Stimulated activated CD8-positive, alpha-beta memory T cell treated with anti-CD3 and anti-CD28 coated beads, Interleukin-15, amount 100 ng/mL, for 1 hour (primary cell): ENCODE data around the gene PLEKHN1.
"Not testable (repeated sequence)": the region's sequence is repeated elsewhere in the genome, so short reads cannot be mapped to it uniquely, and the experiment has no call there.

Experiments
- DNase-seq: peaks from one replicate; pipeline ENCODE4 v3.0.0-alpha.2; 2020; ENCODE audit warnings: low read depth

PLEKHN1 gene

GRCh38 chr1:995665-996633 lies 29.7 kb downstream of the PLEKHN1 start:
- no peak for DNase-seq

- no peak for DNase-seq
Observed at GRCh38 chr1:996851-997712, 30.8 kb downstream of the PLEKHN1 start.

- DNase-seq, result no peak
Observed at GRCh38 chr1:997713-997992, 31.4 kb downstream of the PLEKHN1 start.

- DNase-seq, result no peak
Observed at GRCh38 chr1:997993-998744, 31.9 kb downstream of the PLEKHN1 start.

GRCh38 chr1:998745-998994 lies 32.4 kb downstream of the PLEKHN1 start:
- DNase-seq, result no peak

GRCh38 chr1:998995-999724 lies 32.9 kb downstream of the PLEKHN1 start:
- no peak for DNase-seq

GRCh38 chr1:999725-1000356 lies 33.6 kb downstream of the PLEKHN1 start, which contains the start of gene HES4:
Gene HES4, minus strand, starts transcription at chr1:1000097. Its CDS starts 124 bp downstream, at chr1:999973.
- DNase-seq, result no peak

- DNase-seq, result peak; percentile 33
Observed at GRCh38 chr1:1000357-1001056, 34.2 kb downstream of the PLEKHN1 start.

- no peak for DNase-seq
Observed at GRCh38 chr1:1001057-1001783, 34.9 kb downstream of the PLEKHN1 start.

GRCh38 chr1:1003618-1004419 lies 37.5 kb downstream of the PLEKHN1 start:
- DNase-seq, result no peak

GRCh38 chr1:1004420-1004779 lies 38.1 kb downstream of the PLEKHN1 start:
- no peak for DNase-seq

GRCh38 chr1:1004780-1005697 lies 38.8 kb downstream of the PLEKHN1 start:
- no peak for DNase-seq

GRCh38 chr1:1005774-1006304 lies 39.6 kb downstream of the PLEKHN1 start:
- DNase-seq, result no peak

- DNase-seq, result no peak
Observed at GRCh38 chr1:1006305-1007159, 40.2 kb downstream of the PLEKHN1 start.

GRCh38 chr1:1010131-1010530 lies 43.8 kb downstream of the PLEKHN1 start:
- DNase-seq, result not testable (repeated sequence)

- DNase-seq, result no peak
Observed at GRCh38 chr1:1011396-1011949, 45.2 kb downstream of the PLEKHN1 start.

GRCh38 chr1:1012736-1013104 lies 46.4 kb downstream of the PLEKHN1 start:
- not testable (repeated sequence) for DNase-seq
